H1 (cell line): Measurements from ENCODE around the gene ARF4. TPM values are rescaled to one million over a fixed set of nuclear protein-coding genes. Genes with fewer than 3 reads are reported as not detected.

ENCODE experiments used
- CTCF ChIA-PET: fragments of 300-600 bp; sonication (Branson Sonifier 250); formaldehyde crosslinking; loops from one replicate; lab custom pipeline; 2021; ENCODE audit not compliant: partially characterized antibody; lab: Charles Lee
- POLR2A ChIA-PET: fragments of 300-600 bp; sonication (Branson Sonifier 250); formaldehyde crosslinking; loops from one replicate; lab custom pipeline; 2021; ENCODE audit warnings: inconsistent platforms; ENCODE audit not compliant: partially characterized antibody; lab: Charles Lee
- DNase-seq, 2 experiments: peaks; one replicate each; pipeline versions ENCODE4 v3.0.0 to v3.0.0-alpha.2; 2010 to 2022; ENCODE audit warnings: low spot score in 2 of 2, low read depth in 1 of 2, mixed read lengths in 1 of 2
- FAIRE-seq: peaks from 2 replicates; lab custom pipeline; 2011; peaks lifted over from hg19 to GRCh38; lab: Jason Lieb, UNC
- H2AFZ ChIP-seq: 2 replicates; pipeline ENCODE4 v1.8.1; 2012; ENCODE audit warnings: low read length, inconsistent platforms
- H2AK5ac ChIP-seq: 2 replicates; pipeline ENCODE4 v1.6.1; 2013; ENCODE audit warnings: low read depth, low read length
- H2BK120ac ChIP-seq: replicated peaks from 2 replicates; pipeline ENCODE3; 2013; ENCODE audit warnings: low read depth, low read length, inconsistent platforms
- H2BK12ac ChIP-seq: 2 replicates; pipeline ENCODE4 v1.6.1; 2013; ENCODE audit warnings: low read depth, low read length
- H2BK15ac ChIP-seq: 2 replicates; pipeline ENCODE4 v1.6.1; 2013; ENCODE audit warnings: low read length
- H2BK20ac ChIP-seq: 2 replicates; pipeline ENCODE4 v1.6.1; 2013; ENCODE audit warnings: low read length
- H2BK5ac ChIP-seq: 2 replicates; pipeline ENCODE4 v1.6.1; 2013; ENCODE audit warnings: low read depth, low read length
- H3K14ac ChIP-seq: 2 replicates; pipeline ENCODE4 v1.6.1; 2013; ENCODE audit warnings: inconsistent platforms; ENCODE audit not compliant: insufficient read length
- H3K18ac ChIP-seq: 2 replicates; pipeline ENCODE4 v1.6.1; 2013; ENCODE audit warnings: low read length; ENCODE audit errors: extremely low read depth
- H3K23ac ChIP-seq: 2 replicates; pipeline ENCODE4 v1.6.1; 2013; ENCODE audit warnings: inconsistent platforms; ENCODE audit not compliant: insufficient read length
- H3K23me2 ChIP-seq: 2 replicates; pipeline ENCODE4 v1.6.1; 2013; ENCODE audit warnings: low read depth, low read length
- H3K27ac ChIP-seq: 2 replicates; pipeline ENCODE4 v1.6.1; 2011; ENCODE audit warnings: low read depth, low read length, inconsistent platforms
- H3K27me3 ChIP-seq, 4 experiments: replicated peaks in 1 of 4; 1 replicate in 1 of 4; 2 replicates in 3 of 4; pipeline versions ENCODE4 v1.6.1 to v1.8.1; 2011 to 2013; ENCODE audit warnings: low read length in 3 of 4, mild to moderate bottlenecking in 3 of 4, inconsistent platforms in 2 of 4, mixed read lengths in 2 of 4, moderate library complexity in 1 of 4; ENCODE audit not compliant: control insufficient read depth in 3 of 4, insufficient read depth in 3 of 4; ENCODE audit errors: extremely low read depth in 1 of 4
- H3K36me3 ChIP-seq, 4 experiments: 2 replicates each; pipeline versions ENCODE4 v1.6.1 to v1.8.1; 2011 to 2013; ENCODE audit warnings: mild to moderate bottlenecking in 4 of 4, low read length in 3 of 4, moderate library complexity in 2 of 4, control low read depth in 1 of 4, inconsistent platforms in 1 of 4; ENCODE audit not compliant: insufficient read depth in 4 of 4, control insufficient read depth in 2 of 4
- H3K4ac ChIP-seq: replicated peaks from 2 replicates; pipeline ENCODE3; 2013; ENCODE audit warnings: low read length, low read depth, mixed read lengths, inconsistent platforms; ENCODE audit not compliant: insufficient read length
- H3K4me1 ChIP-seq, 4 experiments: replicated peaks in 1 of 4; 1 replicate in 1 of 4; 2 replicates in 3 of 4; pipeline versions ENCODE4 v1.6.1 to v1.8.1; 2011 to 2013; ENCODE audit warnings: low read length in 3 of 4, inconsistent platforms in 2 of 4, mixed read lengths in 1 of 4; ENCODE audit not compliant: insufficient read depth in 4 of 4, control insufficient read depth in 3 of 4
- H3K4me2 ChIP-seq, 2 experiments: 2 replicates each; pipeline versions ENCODE4 v1.6.1 to v1.8.1; 2011 to 2013; ENCODE audit warnings: low read depth in 2 of 2, low read length in 2 of 2, control low read depth in 1 of 2, inconsistent platforms in 1 of 2, mild to moderate bottlenecking in 1 of 2; ENCODE audit not compliant: insufficient read depth in 1 of 2
- H3K4me3 ChIP-seq, 4 experiments: fragments of 200-600, 300-600 bp in 1 of 4; sonication (generic), shearing (Covaris generic), sonication (Bioruptor Twin) in 1 of 4; 2 replicates each; pipeline versions ENCODE4 v1.5.1 to v1.8.1; 2011 to 2016; ENCODE audit warnings: low read length in 4 of 4, low read depth in 3 of 4, control low read depth in 2 of 4, inconsistent platforms in 2 of 4, mild to moderate bottlenecking in 2 of 4, mixed read lengths in 1 of 4, moderate library complexity in 1 of 4; ENCODE audit not compliant: insufficient read depth in 2 of 4; ENCODE audit errors: extremely low read depth in 1 of 4
- H3K56ac ChIP-seq: replicated peaks from 2 replicates; pipeline ENCODE3; 2013; ENCODE audit warnings: low read depth, mild to moderate bottlenecking, mixed read lengths, low read length, inconsistent platforms; ENCODE audit not compliant: insufficient read length
- H3K79me1 ChIP-seq: 2 replicates; pipeline ENCODE4 v1.6.1; 2013; ENCODE audit warnings: low read depth, low read length, control low read depth
- H3K79me2 ChIP-seq, 2 experiments: 2 replicates each; pipeline versions ENCODE4 v1.6.1 to v1.8.1; 2012 to 2013; ENCODE audit warnings: low read length in 2 of 2, mild to moderate bottlenecking in 2 of 2, inconsistent platforms in 1 of 2; ENCODE audit not compliant: insufficient read depth in 2 of 2, control insufficient read depth in 1 of 2
- H3K9ac ChIP-seq, 4 experiments: replicated peaks in 1 of 4; 1 replicate in 1 of 4; 2 replicates in 3 of 4; pipeline versions ENCODE4 v1.6.1 to v1.8.1; 2011 to 2013; ENCODE audit warnings: low read depth in 3 of 4, low read length in 3 of 4, control low read depth in 2 of 4, mild to moderate bottlenecking in 2 of 4, moderate library complexity in 2 of 4, inconsistent platforms in 1 of 4; ENCODE audit errors: extremely low read depth in 1 of 4
- H3K9me3 ChIP-seq, 2 experiments: 2 replicates each; pipeline versions ENCODE4 v1.6.1 to v1.8.1; 2012 to 2013; ENCODE audit warnings: mild to moderate bottlenecking in 2 of 2, moderate library complexity in 2 of 2, control low read depth in 1 of 2, inconsistent platforms in 1 of 2, low read depth in 1 of 2, low read length in 1 of 2, mixed read lengths in 1 of 2; ENCODE audit not compliant: insufficient read depth in 2 of 2
- H4K20me1 ChIP-seq, 2 experiments: replicated peaks in 1 of 2; 2 replicates each; pipeline versions ENCODE3 to v1.8.1; 2011 to 2013; ENCODE audit warnings: inconsistent platforms in 2 of 2, low read length in 2 of 2, mild to moderate bottlenecking in 1 of 2; ENCODE audit not compliant: insufficient read depth in 2 of 2, control insufficient read depth in 1 of 2
- H4K5ac ChIP-seq: 2 replicates; pipeline ENCODE4 v1.6.1; 2013; ENCODE audit warnings: low read length, low read depth, mixed read lengths, inconsistent platforms; ENCODE audit not compliant: insufficient read length
- H4K8ac ChIP-seq: 2 replicates; pipeline ENCODE4 v1.8.0; 2013; ENCODE audit warnings: mild to moderate bottlenecking, moderate library complexity, low read length, inconsistent platforms; ENCODE audit not compliant: insufficient read depth; ENCODE audit errors: extremely low read depth
- H4K91ac ChIP-seq: replicated peaks from 2 replicates; pipeline ENCODE3; 2013; ENCODE audit warnings: low read length, mixed read lengths, inconsistent platforms; ENCODE audit not compliant: insufficient read length
- CHD2 ChIP-seq: IDR thresholded peaks from 2 replicates; pipeline ENCODE4 v1.6.1; 2012; ENCODE audit warnings: low read length, improper control_type of control experiment
- CREB1 ChIP-seq: IDR thresholded peaks from 2 replicates; pipeline ENCODE4 v1.6.1; 2012; ENCODE audit warnings: inconsistent platforms
- EGR1 ChIP-seq: IDR thresholded peaks from 2 replicates; pipeline ENCODE4 v1.6.1; 2011; ENCODE audit warnings: low read depth, low read length, borderline replicate concordance
- GABPA ChIP-seq: IDR thresholded peaks from 2 replicates; pipeline ENCODE4 v1.6.1; 2011; ENCODE audit warnings: mild to moderate bottlenecking, low read length, moderate library complexity, borderline replicate concordance; ENCODE audit not compliant: insufficient read depth
- GTF2F1 ChIP-seq: IDR thresholded peaks from 2 replicates; pipeline ENCODE4 v1.6.1; 2012; ENCODE audit warnings: low read depth, low read length, improper control_type of control experiment, borderline replicate concordance
- NANOG ChIP-seq: IDR thresholded peaks from 2 replicates; pipeline ENCODE4 v1.6.1; 2011; ENCODE audit warnings: low read length, low read depth, mild to moderate bottlenecking, inconsistent platforms; ENCODE audit not compliant: insufficient read depth, poor library complexity, severe bottlenecking
- RAD21 ChIP-seq, 2 experiments: IDR thresholded peaks in 1 of 2; conservative IDR thresholded peaks in 1 of 2; 2 replicates each; pipeline ENCODE4 v1.6.1; 2011; ENCODE audit warnings: low read depth in 2 of 2, low read length in 2 of 2, improper control_type of control experiment in 1 of 2, inconsistent platforms in 1 of 2, mild to moderate bottlenecking in 1 of 2, moderate library complexity in 1 of 2
- RBBP5 ChIP-seq: IDR thresholded peaks from 2 replicates; pipeline ENCODE4 v1.7.1; 2012; ENCODE audit warnings: low read depth, mild to moderate bottlenecking, inconsistent platforms, low read length, moderate library complexity, borderline replicate concordance
- SAP30 ChIP-seq: fragments of 300-600 bp; sonication (generic); IDR thresholded peaks from 2 replicates; pipeline ENCODE4 v1.7.1; 2012; ENCODE audit warnings: low read length, moderate library complexity, mild to moderate bottlenecking, inconsistent platforms; ENCODE audit not compliant: insufficient read depth, insufficient replicate concordance
- SUZ12 ChIP-seq: fragments of 200-600 bp; sonication (generic); IDR thresholded peaks from 2 replicates; pipeline ENCODE4 v1.6.1; 2012; ENCODE audit warnings: mild to moderate bottlenecking, inconsistent platforms, low read length, moderate library complexity, mixed read lengths
- TAF7 ChIP-seq: optimal IDR thresholded peaks from 2 replicates; pipeline ENCODE3; 2011; ENCODE audit warnings: low read depth, mild to moderate bottlenecking, inconsistent platforms, low read length, moderate library complexity, borderline replicate concordance
- TBP ChIP-seq: IDR thresholded peaks from 2 replicates; pipeline ENCODE4 v1.6.1; 2011; ENCODE audit warnings: low read depth, low read length, improper control_type of control experiment
- WGBS, 2 experiments: shearing (Covaris generic) in 1 of 2; methylation state at CpG; one replicate each; pipeline versions ENCODE4 v1.1.6 to v1.1.7; 2013 to 2015; ENCODE audit warnings: low lambda C conversion rate in 2 of 2, mixed read lengths in 2 of 2, inconsistent platforms in 1 of 2, low coverage in 1 of 2, missing lambda C conversion rate in 1 of 2; ENCODE audit not compliant: insufficient replicate concordance in 2 of 2, insufficient coverage in 1 of 2, insufficient read length in 1 of 2; ENCODE audit errors: extremely low coverage in 1 of 2, missing lambda C conversion rate in 1 of 2; 5-methylcytosine and 5-hydroxymethylcytosine counted together
- polyA plus RNA-seq, 7 experiments: library from polyadenylated mRNA; depleted of rRNA in 3 of 7; stranded (reverse) in 5 of 7; unstranded in 2 of 7; fragments of >200 nt in 5 of 7; fragments of 200-250 nt in 2 of 7; gene quantifications; 1 replicate in 5 of 7; 2 replicates in 1 of 7; 4 replicates in 1 of 7; pipeline versions ENCODE4 v1.2.1 to v1.2.3, GENCODE V29; 2011 to 2013; ENCODE audit warnings: missing spikeins in 2 of 7, mixed read lengths in 2 of 7
- total RNA-seq: library from RNA; stranded (reverse); fragmentation: NEBNext Ultra II Directional; extraction: Animal tissue kit (Norgen Biotek cat#: 25700); gene quantifications from 2 replicates; pipeline ENCODE4 v1.2.1, GENCODE V29; 2021

Gene ARF4
- total and polyA plus RNA-seq, 2 of the 8 experiments (the other 6 are each of a cell fraction or from before 2014, with no cell fraction given) = 138 to 165 TPM

- 14% methylated on average over 29 of the region's 29 CpGs; no CpG with 5 or more reads in 1 of the 2 experiments for WGBS, 2 experiments
- Histone ChIP-seq H2AK5ac (no peak overlapping the region), H3K4me2 (peak overlapping the region; percentile 95 to 100), H4K8ac (peak overlapping the region; percentile 92), H2BK20ac (no peak overlapping the region), H3K36me3 (peaks cover 0 to 8% (median 0%) of the 10 kb centered on the region in 4 experiments; a peak in 3 of 8 replicates), H2BK5ac (no peak overlapping the region), H2BK12ac (no peak overlapping the region), H4K91ac (no peak overlapping the region), H3K4ac (no peak overlapping the region), H4K20me1 (peaks cover 0 to 14% of the 10 kb centered on the region in 2 experiments), H2BK120ac (no peak overlapping the region), H3K23me2 (peaks cover 19% of the 10 kb centered on the region), H3K4me1 (peaks cover 0 to 4% (median 2%) of the 10 kb centered on the region in 4 experiments; a peak in 5 of 7 replicates), H4K5ac (no peak overlapping the region), H3K9me3 (no peaks in the 10 kb centered on the region), H3K23ac (no peak overlapping the region), H3K79me2 (peaks cover 0 to 13% of the 10 kb centered on the region in 2 experiments; a peak in 2 of 4 replicates), H3K79me1 (peaks cover 6% of the 10 kb centered on the region), H3K18ac (no peak overlapping the region), H3K9ac (peak overlapping the region; percentile 54 to 79 (median 75)), H3K56ac (no peak overlapping the region), H2AFZ (no peak overlapping the region), H3K27me3 (no peaks in the 10 kb centered on the region; a peak in 2 of 7 replicates), H2BK15ac (no peak overlapping the region), H3K14ac (no peak overlapping the region), H3K4me3 (peak overlapping the region; percentile 66 to 87 (median 75)), H3K27ac (no peak overlapping the region)
- DNase-seq = no peak
- POLR2A ChIA-PET = interaction anchor here (1.2 to 5.7 kb wide), 8 partner anchors 8 to 40 kb away, joined by 3 to 39 read pairs (median 7); partner anchors contain the start of genes ARF4 and DNAH12
- CTCF ChIA-PET = interaction anchor here (1.0 kb wide), 1 partner anchor 26 kb away, joined by 3 read pairs; no protein-coding TSS in a partner anchor
- no peak for FAIRE-seq
- TF ChIP-seq TAF7 (no peak), EGR1 (no peak), CREB1 (no peak), NANOG (no peak), SAP30 (peak; percentile 42), TBP (no peak), RBBP5 (0 out of 2 replicates have a peak, but pooled peaks have one; percentile 27), CHD2 (no peak), SUZ12 (0 out of 2 replicates have a peak, but pooled peaks have one; percentile 25), RAD21 (IDR thresholded peaks at IDR 0.05 in 1 of 2, conservative IDR thresholded peaks at IDR 0.05 in 1 of 2; ENCODE audit: low read depth in 2 of 2, low read length in 2 of 2) (no peak), GABPA (no peak), GTF2F1 (no peak)
These were observed 40.0 kb downstream of the ARF4 start for GRCh38 chr3:57557085-57557537.
